Measurements from ENCODE around the gene TTF2. TPM values are rescaled to one million over a fixed set of nuclear protein-coding genes. Genes with fewer than 3 reads are reported as not detected.

The TTF2 gene
- total and polyA plus RNA-seq, 9 of the 15 experiments (the other 6 are each of a cell fraction or from before 2014, with no cell fraction given), result 9.4 to 71.1 (median 42.1) TPM

DNA sequence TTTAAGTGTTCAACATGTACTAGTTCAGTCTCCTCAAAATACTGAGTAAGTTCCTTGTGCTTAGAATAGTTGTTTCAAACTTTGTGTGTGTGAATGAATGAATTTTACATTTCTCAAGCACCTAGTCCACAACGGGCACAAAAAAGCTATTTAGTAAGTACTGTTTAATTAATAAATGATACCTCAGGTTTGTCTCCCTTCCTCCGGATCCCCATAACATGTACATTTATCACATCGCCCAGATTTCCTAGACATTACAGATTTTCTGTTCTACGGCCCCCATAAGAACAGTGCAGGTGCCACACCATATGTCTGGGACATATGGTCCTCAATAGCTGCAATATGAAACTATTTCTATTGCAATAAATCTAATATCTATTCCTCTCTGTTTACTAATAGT, 1.3 kb upstream of the TTF2 start:
- no peaks in the 10 kb centered on the region for H3K9me3 ChIP-seq (replicated peaks; ENCODE audit: control insufficient read depth, insufficient read depth, low read depth, low read length)
- DNase-seq (ENCODE audit: extremely low read depth in 1 of 4, low spot score in 3 of 4) (peak in 1 of 4 experiments; percentile 14), ATAC-seq (no peak), FAIRE-seq (no peak)
- H2AFZ ChIP-seq (ENCODE audit: low read depth, low read length), result peak overlapping the region; percentile 94
- peaks cover 10 to 14% of the 10 kb centered on the region in 2 experiments for H3K4me1 ChIP-seq (replicated peaks in 1 of 2; ENCODE audit: control insufficient read depth in 2 of 2, insufficient read depth in 2 of 2, low read length in 2 of 2)
- H3K9ac ChIP-seq (ENCODE audit: insufficient read depth in 1 of 2, low read depth in 2 of 2, low read length in 2 of 2), result peak overlapping the region in 1 of 2 experiments; percentile 91; a peak in 2 of 4 replicates
- in situ Hi-C loops (cut with MboI) (loop anchor here (5.0 kb wide), 1 partner anchor 552 kb away; no protein-coding TSS in a partner anchor), intact Hi-C loops (cut with micrococcal nuclease) (loop anchor here (5.0 to 10.0 kb wide), 5 partner anchors 124 to 914 kb away; no protein-coding TSS in a partner anchor)
- H3K4me2 ChIP-seq (ENCODE audit: insufficient read depth, low read length), result peak overlapping the region; percentile 98
- peak overlapping the region; percentile 76 for H3K4me3 ChIP-seq
- CTCF ChIA-PET (ENCODE audit: low intra/inter-chr PET ratio), result interaction anchor here (0.7 to 1.3 kb wide), 2 partner anchors 177 to 322 kb away, joined by 3 to 4 read pairs; no protein-coding TSS in a partner anchor
- BruUV-seq (replicated peaks), result no TSS peak
- H3K36me3 ChIP-seq (ENCODE audit: control insufficient read depth, insufficient read depth, low read length), result peaks cover 24% of the 10 kb centered on the region
- H3K9me1 ChIP-seq (ENCODE audit: control insufficient read depth, insufficient read depth, low read length), result no peaks in the 10 kb centered on the region
- H3K27me3 ChIP-seq (ENCODE audit: control insufficient read depth in 2 of 2, insufficient read depth in 2 of 2, low read length in 2 of 2), result no peaks in the 10 kb centered on the region
- peaks cover 30% of the 10 kb centered on the region for H3K79me2 ChIP-seq (ENCODE audit: control insufficient read depth, insufficient read depth, low read length)
- peak overlapping the region; percentile 92; the same call in 2 of the 3 replicates for H3K27ac ChIP-seq (ENCODE audit: extremely low read depth, low read depth, low read length)
- 1% methylated on average over 4 of the region's 4 CpGs for WGBS (ENCODE audit: insufficient coverage, low coverage, missing lambda C conversion rate)
- POLR2A ChIA-PET, result interaction anchor here (1.2 to 1.8 kb wide), 2 partner anchors 318 to 327 kb away, joined by 3 to 8 read pairs; no protein-coding TSS in a partner anchor
- TF ChIP-seq ZNF347 (CRISPR knock-in tag; IDR thresholded peaks at IDR 0.05; ENCODE audit: low read depth) (no peak), GTF2E2 (tag; IDR thresholded peaks at IDR 0.05) (0 out of 2 replicates have a peak, but pooled peaks have one; percentile 13), ZNF24 (IDR thresholded peaks at IDR 0.05) (peak; percentile 51; the same call in 1 of the 2 replicates)
- TF ChIP-seq, protein P1, sequence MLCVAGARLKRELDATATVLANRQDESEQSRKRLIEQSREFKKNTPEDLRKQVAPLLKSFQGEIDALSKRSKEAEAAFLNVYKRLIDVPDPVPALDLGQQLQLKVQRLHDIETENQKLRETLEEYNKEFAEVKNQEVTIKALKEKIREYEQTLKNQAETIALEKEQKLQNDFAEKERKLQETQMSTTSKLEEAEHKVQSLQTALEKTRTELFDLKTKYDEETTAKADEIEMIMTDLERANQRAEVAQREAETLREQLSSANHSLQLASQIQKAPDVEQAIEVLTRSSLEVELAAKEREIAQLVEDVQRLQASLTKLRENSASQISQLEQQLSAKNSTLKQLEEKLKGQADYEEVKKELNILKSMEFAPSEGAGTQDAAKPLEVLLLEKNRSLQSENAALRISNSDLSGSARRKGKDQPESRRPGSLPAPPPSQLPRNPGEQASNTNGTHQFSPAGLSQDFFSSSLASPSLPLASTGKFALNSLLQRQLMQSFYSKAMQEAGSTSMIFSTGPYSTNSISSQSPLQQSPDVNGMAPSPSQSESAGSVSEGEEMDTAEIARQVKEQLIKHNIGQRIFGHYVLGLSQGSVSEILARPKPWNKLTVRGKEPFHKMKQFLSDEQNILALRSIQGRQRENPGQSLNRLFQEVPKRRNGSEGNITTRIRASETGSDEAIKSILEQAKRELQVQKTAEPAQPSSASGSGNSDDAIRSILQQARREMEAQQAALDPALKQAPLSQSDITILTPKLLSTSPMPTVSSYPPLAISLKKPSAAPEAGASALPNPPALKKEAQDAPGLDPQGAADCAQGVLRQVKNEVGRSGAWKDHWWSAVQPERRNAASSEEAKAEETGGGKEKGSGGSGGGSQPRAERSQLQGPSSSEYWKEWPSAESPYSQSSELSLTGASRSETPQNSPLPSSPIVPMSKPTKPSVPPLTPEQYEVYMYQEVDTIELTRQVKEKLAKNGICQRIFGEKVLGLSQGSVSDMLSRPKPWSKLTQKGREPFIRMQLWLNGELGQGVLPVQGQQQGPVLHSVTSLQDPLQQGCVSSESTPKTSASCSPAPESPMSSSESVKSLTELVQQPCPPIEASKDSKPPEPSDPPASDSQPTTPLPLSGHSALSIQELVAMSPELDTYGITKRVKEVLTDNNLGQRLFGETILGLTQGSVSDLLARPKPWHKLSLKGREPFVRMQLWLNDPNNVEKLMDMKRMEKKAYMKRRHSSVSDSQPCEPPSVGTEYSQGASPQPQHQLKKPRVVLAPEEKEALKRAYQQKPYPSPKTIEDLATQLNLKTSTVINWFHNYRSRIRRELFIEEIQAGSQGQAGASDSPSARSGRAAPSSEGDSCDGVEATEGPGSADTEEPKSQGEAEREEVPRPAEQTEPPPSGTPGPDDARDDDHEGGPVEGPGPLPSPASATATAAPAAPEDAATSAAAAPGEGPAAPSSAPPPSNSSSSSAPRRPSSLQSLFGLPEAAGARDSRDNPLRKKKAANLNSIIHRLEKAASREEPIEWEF (CRISPR knock-in tag; IDR thresholded peaks at IDR 0.05), result 0 out of 2 replicates have a peak, but pooled peaks have one; percentile 2
- no peaks in the 10 kb centered on the region for H4K20me1 ChIP-seq (replicated peaks; ENCODE audit: control insufficient read depth, insufficient read depth, low read length)

Data from K562 (cell line).